CD4-positive, alpha-beta memory T cell (primary cell): ENCODE results near the gene GMNN. TPM values are rescaled to one million over a fixed set of nuclear protein-coding genes. Genes with fewer than 3 reads are reported as not detected.
"Not testable (repeated sequence)": the region's sequence is repeated elsewhere in the genome, so short reads cannot be mapped to it uniquely, and the experiment has no call there.

Source experiments
- CTCF ChIA-PET: fragments of 350-600 bp; sonication (Branson Sonifier 250); formaldehyde crosslinking; loops from one replicate; lab custom pipeline; 2021; ENCODE audit warnings: inconsistent platforms; ENCODE audit not compliant: partially characterized antibody; lab: Charles Lee
- POLR2A ChIA-PET: fragments of 350-600 bp; sonication (Branson Sonifier 250); formaldehyde crosslinking; loops from one replicate; lab custom pipeline; 2021; ENCODE audit not compliant: partially characterized antibody; lab: Charles Lee
- DNase-seq, 5 donors: peaks; one replicate each; pipeline versions ENCODE4 v3.0.0 to v3.0.0-alpha.2; 2020 to 2022; ENCODE audit warnings: mixed read lengths in 1 of 5
- H3K27ac ChIP-seq: one replicate; pipeline ENCODE4 v1.7.0; 2013; ENCODE audit warnings: low read depth, low read length
- H3K27me3 ChIP-seq: 2 replicates; pipeline ENCODE4 v1.7.0; 2013; ENCODE audit warnings: mild to moderate bottlenecking, low read length, moderate library complexity; ENCODE audit not compliant: insufficient read depth
- H3K36me3 ChIP-seq: 2 replicates; pipeline ENCODE4 v1.7.0; 2013; ENCODE audit warnings: mild to moderate bottlenecking, low read length, moderate library complexity; ENCODE audit not compliant: insufficient read depth
- H3K4me1 ChIP-seq: 2 replicates; pipeline ENCODE4 v1.7.0; 2013; ENCODE audit warnings: mild to moderate bottlenecking, low read length, moderate library complexity; ENCODE audit not compliant: insufficient read depth
- H3K4me3 ChIP-seq, 2 donors: one replicate each; pipeline ENCODE4 v1.7.0; 2013; ENCODE audit warnings: low read length in 2 of 2, mild to moderate bottlenecking in 1 of 2
- H3K9me3 ChIP-seq, 2 donors: one replicate each; pipeline ENCODE4 v1.7.0; 2013; ENCODE audit warnings: low read length in 2 of 2, control low read depth in 1 of 2; ENCODE audit not compliant: control insufficient read depth in 1 of 2
- H3K27ac Mint-ChIP-seq, 7 donors: one replicate each; pipeline ENCODE4 v1.8.0; 2020 to 2021; ENCODE audit warnings: mixed read lengths in 7 of 7, mild to moderate bottlenecking in 6 of 7, inconsistent platforms in 3 of 7, moderate library complexity in 3 of 7
- H3K27me3 Mint-ChIP-seq, 2 donors: one replicate each; pipeline ENCODE4 v1.8.0; 2020 to 2021; ENCODE audit warnings: mixed read lengths in 2 of 2
- H3K36me3 Mint-ChIP-seq, 2 donors: one replicate each; pipeline ENCODE4 v1.8.0; 2020 to 2021; ENCODE audit warnings: mixed read lengths in 2 of 2, inconsistent platforms in 1 of 2, mild to moderate bottlenecking in 1 of 2
- H3K4me1 Mint-ChIP-seq, 4 donors: one replicate each; pipeline ENCODE4 v1.8.0; 2020 to 2021; ENCODE audit warnings: mixed read lengths in 4 of 4, mild to moderate bottlenecking in 1 of 4
- H3K4me3 Mint-ChIP-seq, 8 donors: one replicate each; pipeline ENCODE4 v1.8.0; 2020 to 2021; ENCODE audit warnings: mixed read lengths in 8 of 8, mild to moderate bottlenecking in 7 of 8, moderate library complexity in 6 of 8, inconsistent platforms in 3 of 8
- H3K9me3 Mint-ChIP-seq, 8 donors: one replicate each; pipeline ENCODE4 v1.8.0; 2020 to 2021; ENCODE audit warnings: mixed read lengths in 8 of 8, mild to moderate bottlenecking in 5 of 8, inconsistent platforms in 3 of 8, moderate library complexity in 1 of 8
- intact Hi-C: fragments of 100-400 bp; cut with micrococcal nuclease; formaldehyde crosslinking; loops from one replicate; pipeline ENCODE4 v1.15.1; 2023
- polyA plus RNA-seq, 2 donors: library from polyadenylated mRNA; unstranded; fragments of 300-500 nt; fragmentation: Illumina TruSeq; gene quantifications; one replicate each; pipeline ENCODE4 v1.2.3, GENCODE V29; 2021
- total RNA-seq, 2 experiments: library from RNA; stranded (reverse); gene quantifications; one replicate each; pipeline ENCODE4 v1.2.3, GENCODE V29; 2021

Gene GMNN
- total and polyA plus RNA-seq, 4 experiments from 2014 or later: 3.4 to 6.7 (median 4.9) TPM

GRCh38 chr6:24760210-24760609 is 14.5 kb upstream of the GMNN start:
- Mint-ChIP-seq H3K27me3 (no peaks in the 10 kb centered on the region), H3K4me3 (no peak overlapping the region), H3K27ac (no peak overlapping the region), H3K36me3 (no peaks in the 10 kb centered on the region), H3K4me1 (peaks cover 0 to 4% (median 0%) of the 10 kb centered on the region in 4 donors), H3K9me3 (peaks cover 0 to 2% (median 0%) of the 10 kb centered on the region in 8 donors)
- no peak overlapping the region for H3K4me3 ChIP-seq
- intact Hi-C loops: no loop called here
- ChIA-PET CTCF (interaction anchor here (1.1 to 1.6 kb wide), 2 partner anchors 9 to 179 kb away, joined by 4 to 5 read pairs; no protein-coding TSS in a partner anchor), POLR2A (no interaction called here)
- H3K36me3 ChIP-seq: no peaks in the 10 kb centered on the region
- H3K9me3 ChIP-seq: no peaks in the 10 kb centered on the region
- no peak for DNase-seq
- H3K27me3 ChIP-seq: no peaks in the 10 kb centered on the region
- no peak overlapping the region for H3K27ac ChIP-seq
- H3K4me1 ChIP-seq: no peaks in the 10 kb centered on the region

GRCh38 chr6:24761193-24761835 is 13.4 kb upstream of the GMNN start:
- Histone ChIP-seq H3K36me3 (no peaks in the 10 kb centered on the region), H3K4me3 (no peak overlapping the region), H3K27me3 (no peaks in the 10 kb centered on the region), H3K4me1 (no peaks in the 10 kb centered on the region), H3K9me3 (no peaks in the 10 kb centered on the region), H3K27ac (no peak overlapping the region)
- ChIA-PET CTCF (interaction anchor here (1.0 to 1.6 kb wide), 2 partner anchors 180 to 257 kb away, joined by 3 to 5 read pairs; no protein-coding TSS in a partner anchor), POLR2A (no interaction called here)
- Mint-ChIP-seq H3K4me3 (no peak overlapping the region), H3K27me3 (no peaks in the 10 kb centered on the region), H3K27ac (no peak overlapping the region), H3K9me3 (peaks cover 0 to 2% (median 0%) of the 10 kb centered on the region in 8 donors), H3K4me1 (peaks cover 0 to 4% (median 0%) of the 10 kb centered on the region in 4 donors), H3K36me3 (no peaks in the 10 kb centered on the region)
- intact Hi-C loops: no loop called here
- no peak for DNase-seq

GRCh38 chr6:24761851-24762250 is 12.9 kb upstream of the GMNN start:
- intact Hi-C loops: no loop called here
- H3K4me1 ChIP-seq: no peaks in the 10 kb centered on the region
- H3K36me3 Mint-ChIP-seq: no peaks in the 10 kb centered on the region
- H3K27ac ChIP-seq: no peak overlapping the region
- ChIA-PET POLR2A (no interaction called here), CTCF (interaction anchor here (1.0 to 1.6 kb wide), 2 partner anchors 181 to 257 kb away, joined by 3 to 5 read pairs; no protein-coding TSS in a partner anchor)
- no peak overlapping the region for H3K4me3 ChIP-seq
- H3K4me3 Mint-ChIP-seq: no peak overlapping the region
- DNase-seq: no peak
- H3K9me3 Mint-ChIP-seq: peaks cover 0 to 2% (median 0%) of the 10 kb centered on the region in 8 donors
- H3K36me3 ChIP-seq: no peaks in the 10 kb centered on the region
- no peaks in the 10 kb centered on the region for H3K9me3 ChIP-seq
- H3K27me3 Mint-ChIP-seq: no peaks in the 10 kb centered on the region
- peaks cover 0 to 4% (median under 1%) of the 10 kb centered on the region in 4 donors for H3K4me1 Mint-ChIP-seq
- no peaks in the 10 kb centered on the region for H3K27me3 ChIP-seq
- peak overlapping the region in 2 of 7 donors; percentile 4 to 32 for H3K27ac Mint-ChIP-seq

- no peaks in the 10 kb centered on the region for H3K27me3 ChIP-seq
- H3K36me3 ChIP-seq: no peaks in the 10 kb centered on the region
- no peak overlapping the region for H3K4me3 ChIP-seq
- Mint-ChIP-seq H3K27ac (no peak overlapping the region), H3K4me1 (peaks cover 0 to 4% (median under 1%) of the 10 kb centered on the region in 4 donors), H3K9me3 (peaks cover 0 to 2% (median 0%) of the 10 kb centered on the region in 8 donors), H3K4me3 (no peak overlapping the region), H3K27me3 (no peaks in the 10 kb centered on the region), H3K36me3 (no peaks in the 10 kb centered on the region)
- DNase-seq: no peak
- H3K9me3 ChIP-seq: no peaks in the 10 kb centered on the region
- ChIA-PET POLR2A (no interaction called here), CTCF (interaction anchor here (6.3 kb wide), 1 partner anchor 182 kb away, joined by 57 read pairs; no protein-coding TSS in a partner anchor)
- intact Hi-C loops: no loop called here
- no peaks in the 10 kb centered on the region for H3K4me1 ChIP-seq
- no peak overlapping the region for H3K27ac ChIP-seq
Observed at GRCh38 chr6:24763578-24763977, 11.2 kb upstream of the GMNN start.

GRCh38 chr6:24764833-24765828 is 9.6 kb upstream of the GMNN start:
- DNase-seq, H3K4me1 Mint-ChIP-seq, intact Hi-C loops, POLR2A ChIA-PET, H3K36me3 ChIP-seq, H3K27me3 ChIP-seq, H3K9me3 Mint-ChIP-seq, H3K4me3 ChIP-seq, H3K9me3 ChIP-seq, H3K27ac ChIP-seq, H3K4me1 ChIP-seq, H3K27ac Mint-ChIP-seq, H3K4me3 Mint-ChIP-seq, H3K36me3 Mint-ChIP-seq, H3K27me3 Mint-ChIP-seq: not testable (repeated sequence)
- CTCF ChIA-PET: interaction anchor here (1.0 to 6.3 kb wide), 4 partner anchors 10 to 188 kb away, joined by 3 to 57 read pairs (median 5); partner anchors contain the start of gene GMNN

GRCh38 chr6:24765968-24766367 is 8.8 kb upstream of the GMNN start:
- H3K36me3 ChIP-seq, H3K27me3 ChIP-seq, POLR2A ChIA-PET, H3K27ac ChIP-seq, H3K27ac Mint-ChIP-seq, H3K4me3 ChIP-seq, DNase-seq, H3K4me1 Mint-ChIP-seq, H3K27me3 Mint-ChIP-seq, H3K4me1 ChIP-seq, H3K9me3 Mint-ChIP-seq, H3K4me3 Mint-ChIP-seq, H3K9me3 ChIP-seq, H3K36me3 Mint-ChIP-seq: not testable (repeated sequence)
- CTCF ChIA-PET: interaction anchor here (0.7 to 6.3 kb wide), 4 partner anchors 10 to 188 kb away, joined by 3 to 57 read pairs (median 4); partner anchors contain the start of gene GMNN
- intact Hi-C loops: loop anchor here (1.0 kb wide), 1 partner anchor 185 kb away; no protein-coding TSS in a partner anchor
